ENCODE results near the gene SDCCAG8.

GRCh38 chr1:243526180-243526579 lies 270.3 kb downstream of the SDCCAG8 start:
- TF ChIP-seq CTCF (IDR thresholded peaks at IDR 0.05 in 8 of 11, conservative IDR thresholded peaks at IDR 0.05 in 3 of 11) (no peak), POLR2A (IDR thresholded peaks at IDR 0.05) (no peak)

Data from spleen (tissue), 7 donors.